ENCODE data around the gene COPS7A.

GRCh38 chr12:6729186-6729585 lies 5.3 kb downstream of the COPS7A start:
- TF ChIP-seq, protein P1, sequence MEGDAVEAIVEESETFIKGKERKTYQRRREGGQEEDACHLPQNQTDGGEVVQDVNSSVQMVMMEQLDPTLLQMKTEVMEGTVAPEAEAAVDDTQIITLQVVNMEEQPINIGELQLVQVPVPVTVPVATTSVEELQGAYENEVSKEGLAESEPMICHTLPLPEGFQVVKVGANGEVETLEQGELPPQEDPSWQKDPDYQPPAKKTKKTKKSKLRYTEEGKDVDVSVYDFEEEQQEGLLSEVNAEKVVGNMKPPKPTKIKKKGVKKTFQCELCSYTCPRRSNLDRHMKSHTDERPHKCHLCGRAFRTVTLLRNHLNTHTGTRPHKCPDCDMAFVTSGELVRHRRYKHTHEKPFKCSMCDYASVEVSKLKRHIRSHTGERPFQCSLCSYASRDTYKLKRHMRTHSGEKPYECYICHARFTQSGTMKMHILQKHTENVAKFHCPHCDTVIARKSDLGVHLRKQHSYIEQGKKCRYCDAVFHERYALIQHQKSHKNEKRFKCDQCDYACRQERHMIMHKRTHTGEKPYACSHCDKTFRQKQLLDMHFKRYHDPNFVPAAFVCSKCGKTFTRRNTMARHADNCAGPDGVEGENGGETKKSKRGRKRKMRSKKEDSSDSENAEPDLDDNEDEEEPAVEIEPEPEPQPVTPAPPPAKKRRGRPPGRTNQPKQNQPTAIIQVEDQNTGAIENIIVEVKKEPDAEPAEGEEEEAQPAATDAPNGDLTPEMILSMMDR (conservative IDR thresholded peaks at IDR 0.05), result no peak
- TF ChIP-seq EZH2 (IDR thresholded peaks at IDR 0.05; ENCODE audit: low read depth), result no peak
